Caco-2 (cell line): ENCODE results near the gene ELOVL5. TPM values are rescaled to one million over a fixed set of nuclear protein-coding genes. Genes with fewer than 3 reads are reported as not detected.

Experiments
- BruUV-seq: library from RNA; stranded (reverse); fragments of 400-500 nt; replicated peaks from 2 replicates; lab custom pipeline; 2021; lab: Mats Ljungman, UMichigan
- CTCF ChIA-PET: fragments of 300-600 bp; sonication (Branson Sonifier 250); formaldehyde crosslinking; loops from one replicate; lab custom pipeline; 2022; ENCODE audit warnings: antibody characterized with exemption; lab: Charles Lee
- POLR2A ChIA-PET: fragments of 300-600 bp; sonication (Branson Sonifier 250); formaldehyde crosslinking; loops from one replicate; lab custom pipeline; 2022; ENCODE audit warnings: antibody characterized with exemption; lab: Charles Lee
- DNase-seq, 2 experiments: peaks; one replicate each; pipeline versions ENCODE4 v3.0.0 to v3.0.0-alpha.2; 2020 to 2022
- H3K27me3 ChIP-seq: replicated peaks from 2 replicates; pipeline ENCODE4 v1.6.0; 2011; ENCODE audit warnings: low read length; ENCODE audit not compliant: control insufficient read depth, insufficient read depth
- H3K36me3 ChIP-seq: 2 replicates; pipeline ENCODE4 v1.5.1; 2011; ENCODE audit warnings: low read length; ENCODE audit not compliant: control insufficient read depth, insufficient read depth
- H3K4me1 ChIP-seq: fragments of 250-450 bp; sonication (Bioruptor Pico); 2 replicates; pipeline ENCODE4 v1.5.1; 2020; ENCODE audit warnings: mild to moderate bottlenecking
- H3K4me3 ChIP-seq: 2 replicates; pipeline ENCODE4 v1.5.1; 2011; ENCODE audit warnings: low read depth, mild to moderate bottlenecking, control low read depth, low read length
- H3K9me3 ChIP-seq: fragments of 250-450 bp; sonication (Bioruptor Pico); 2 replicates; pipeline ENCODE4 v1.5.1; 2020; ENCODE audit warnings: mild to moderate bottlenecking, moderate library complexity
- H3K27ac Mint-ChIP-seq: one replicate; pipeline ENCODE4 v1.8.0; 2022; ENCODE audit warnings: mixed read lengths; ENCODE audit not compliant: unreplicated experiment
- H3K27me3 Mint-ChIP-seq: one replicate; pipeline ENCODE4 v1.8.0; 2022; ENCODE audit warnings: mixed read lengths; ENCODE audit not compliant: insufficient read depth, unreplicated experiment
- H3K36me3 Mint-ChIP-seq: one replicate; pipeline ENCODE4 v1.8.0; 2022; ENCODE audit warnings: mild to moderate bottlenecking, mixed read lengths; ENCODE audit not compliant: insufficient read depth, unreplicated experiment
- H3K4me1 Mint-ChIP-seq: one replicate; pipeline ENCODE4 v1.8.0; 2022; ENCODE audit warnings: low read depth, mixed read lengths; ENCODE audit not compliant: unreplicated experiment
- H3K4me3 Mint-ChIP-seq: one replicate; pipeline ENCODE4 v1.8.0; 2022; ENCODE audit warnings: mild to moderate bottlenecking, moderate library complexity, mixed read lengths; ENCODE audit not compliant: unreplicated experiment
- H3K9me3 Mint-ChIP-seq: one replicate; pipeline ENCODE4 v1.8.0; 2022; ENCODE audit warnings: mixed read lengths; ENCODE audit not compliant: unreplicated experiment
- intact Hi-C: fragments of 100-400 bp; cut with micrococcal nuclease; formaldehyde crosslinking; loops from one replicate; pipeline ENCODE4 v1.10.0; 2022; ENCODE audit not compliant: unreplicated experiment
- total RNA-seq: library from RNA; stranded (reverse); gene quantifications from 2 replicates; pipeline ENCODE4 v1.2.3, GENCODE V29; 2022
- TF ChIP-seq, protein P1 (sequence below), 2 experiments: fragments of 200-600 bp in 1 of 2; IDR thresholded peaks; 1 replicate in 1 of 2; 2 replicates in 1 of 2; pipeline versions ENCODE4 v1.5.1 to v1.8.0; 2011 to 2022; ENCODE audit warnings: antibody characterized with exemption in 1 of 2, control low read depth in 1 of 2, inconsistent platforms in 1 of 2, low read depth in 1 of 2, low read length in 1 of 2, mild to moderate bottlenecking in 1 of 2, moderate library complexity in 1 of 2; ENCODE audit not compliant: insufficient read depth in 1 of 2, severe bottlenecking in 1 of 2, unreplicated experiment in 1 of 2

The ELOVL5 gene
- total RNA-seq, 1 experiment from 2014 or later, result 70.4 TPM

- H3K9me3 ChIP-seq, result no peaks in the 10 kb centered on the region
- Mint-ChIP-seq H3K36me3 (no peaks in the 10 kb centered on the region), H3K27ac (no peak overlapping the region), H3K4me1 (no peaks in the 10 kb centered on the region), H3K4me3 (no peak overlapping the region), H3K27me3 (no peaks in the 10 kb centered on the region), H3K9me3 (no peaks in the 10 kb centered on the region)
- no peak for DNase-seq
- POLR2A ChIA-PET, result no interaction called here
- CTCF ChIA-PET, result no interaction called here
- BruUV-seq, result no TSS peak
- intact Hi-C loops, result no loop called here
- H3K4me3 ChIP-seq, result no peak overlapping the region
- TF ChIP-seq, protein P1, sequence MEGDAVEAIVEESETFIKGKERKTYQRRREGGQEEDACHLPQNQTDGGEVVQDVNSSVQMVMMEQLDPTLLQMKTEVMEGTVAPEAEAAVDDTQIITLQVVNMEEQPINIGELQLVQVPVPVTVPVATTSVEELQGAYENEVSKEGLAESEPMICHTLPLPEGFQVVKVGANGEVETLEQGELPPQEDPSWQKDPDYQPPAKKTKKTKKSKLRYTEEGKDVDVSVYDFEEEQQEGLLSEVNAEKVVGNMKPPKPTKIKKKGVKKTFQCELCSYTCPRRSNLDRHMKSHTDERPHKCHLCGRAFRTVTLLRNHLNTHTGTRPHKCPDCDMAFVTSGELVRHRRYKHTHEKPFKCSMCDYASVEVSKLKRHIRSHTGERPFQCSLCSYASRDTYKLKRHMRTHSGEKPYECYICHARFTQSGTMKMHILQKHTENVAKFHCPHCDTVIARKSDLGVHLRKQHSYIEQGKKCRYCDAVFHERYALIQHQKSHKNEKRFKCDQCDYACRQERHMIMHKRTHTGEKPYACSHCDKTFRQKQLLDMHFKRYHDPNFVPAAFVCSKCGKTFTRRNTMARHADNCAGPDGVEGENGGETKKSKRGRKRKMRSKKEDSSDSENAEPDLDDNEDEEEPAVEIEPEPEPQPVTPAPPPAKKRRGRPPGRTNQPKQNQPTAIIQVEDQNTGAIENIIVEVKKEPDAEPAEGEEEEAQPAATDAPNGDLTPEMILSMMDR (IDR thresholded peaks at IDR 0.05; ENCODE audit: insufficient read depth in 1 of 2, low read depth in 1 of 2, low read length in 1 of 2, severe bottlenecking in 1 of 2, unreplicated experiment in 1 of 2), result no peak
- no peaks in the 10 kb centered on the region for H3K27me3 ChIP-seq
- H3K36me3 ChIP-seq, result no peaks in the 10 kb centered on the region
- no peaks in the 10 kb centered on the region for H3K4me1 ChIP-seq
These were observed 33.5 kb downstream of the ELOVL5 start for GRCh38 chr6:53315086-53315724.

DNA sequence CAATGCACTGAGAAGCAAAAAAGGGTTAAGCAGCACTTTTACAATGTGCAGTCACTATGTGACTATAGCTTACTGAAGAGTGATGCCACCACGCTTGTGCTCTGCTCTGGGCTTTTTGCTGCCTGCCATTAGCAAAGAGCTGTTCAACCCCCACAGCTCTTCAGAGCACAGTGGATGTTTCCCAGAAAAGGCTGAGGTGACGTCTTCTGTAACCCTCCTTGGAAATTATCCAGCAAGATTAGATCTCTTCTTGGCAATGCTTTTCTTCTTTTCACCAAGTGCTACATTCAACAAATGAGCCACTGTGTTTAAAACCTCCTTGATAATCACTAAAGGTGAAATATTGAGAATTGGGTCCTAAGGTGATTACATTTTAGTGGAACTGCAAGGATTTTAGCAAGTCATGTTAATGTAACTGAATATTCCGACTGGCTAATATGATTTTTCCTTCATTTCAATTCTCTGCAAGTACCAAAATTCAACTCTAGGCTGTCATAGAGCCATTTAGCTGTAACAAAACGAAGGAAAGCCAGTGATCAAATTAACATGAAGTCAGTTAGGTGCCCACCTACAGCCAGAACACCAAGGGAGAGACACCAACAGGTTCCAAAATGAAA is 34.9 kb downstream of the ELOVL5 start:
- TF ChIP-seq, protein P1 (IDR thresholded peaks at IDR 0.05; ENCODE audit: insufficient read depth in 1 of 2, low read depth in 1 of 2, low read length in 1 of 2, severe bottlenecking in 1 of 2, unreplicated experiment in 1 of 2), result no peak
- no peaks in the 10 kb centered on the region for H3K27me3 Mint-ChIP-seq
- CTCF ChIA-PET, result no interaction called here
- Histone ChIP-seq H3K4me3 (no peak overlapping the region), H3K4me1 (no peaks in the 10 kb centered on the region; the same call in 1 of the 2 replicates), H3K27me3 (no peaks in the 10 kb centered on the region), H3K36me3 (no peaks in the 10 kb centered on the region), H3K9me3 (no peaks in the 10 kb centered on the region)
- no peak for DNase-seq
- POLR2A ChIA-PET, result no interaction called here
- no peak overlapping the region for H3K27ac Mint-ChIP-seq
- BruUV-seq, result no TSS peak
- no peaks in the 10 kb centered on the region for H3K36me3 Mint-ChIP-seq
- intact Hi-C loops, result no loop called here
- H3K9me3 Mint-ChIP-seq, result no peaks in the 10 kb centered on the region
- H3K4me3 Mint-ChIP-seq, result no peak overlapping the region
- H3K4me1 Mint-ChIP-seq, result no peaks in the 10 kb centered on the region

GRCh38 chr6:53312355-53312754 is 36.4 kb downstream of the ELOVL5 start:
- ChIA-PET POLR2A (no interaction called here), CTCF (no interaction called here)
- H3K27me3 Mint-ChIP-seq, result no peaks in the 10 kb centered on the region
- no peaks in the 10 kb centered on the region for H3K4me1 Mint-ChIP-seq
- no peaks in the 10 kb centered on the region for H3K36me3 Mint-ChIP-seq
- BruUV-seq, result no TSS peak
- no peak overlapping the region for H3K4me3 ChIP-seq
- H3K9me3 ChIP-seq, result no peaks in the 10 kb centered on the region
- H3K4me3 Mint-ChIP-seq, result no peak overlapping the region
- H3K36me3 ChIP-seq, result no peaks in the 10 kb centered on the region
- H3K4me1 ChIP-seq, result no peaks in the 10 kb centered on the region; the same call in 1 of the 2 replicates
- H3K9me3 Mint-ChIP-seq, result no peaks in the 10 kb centered on the region
- no peak overlapping the region for H3K27ac Mint-ChIP-seq
- no peaks in the 10 kb centered on the region for H3K27me3 ChIP-seq
- TF ChIP-seq, protein P1 (IDR thresholded peaks at IDR 0.05; ENCODE audit: insufficient read depth in 1 of 2, low read depth in 1 of 2, low read length in 1 of 2, severe bottlenecking in 1 of 2, unreplicated experiment in 1 of 2), result no peak
- intact Hi-C loops, result no loop called here
- DNase-seq, result no peak
